ENCODE measurements around the gene RPS19.
"Not testable (repeated sequence)": the region's sequence is repeated elsewhere in the genome, so short reads cannot be mapped to it uniquely, and the experiment has no call there.

RPS19 gene

DNA sequence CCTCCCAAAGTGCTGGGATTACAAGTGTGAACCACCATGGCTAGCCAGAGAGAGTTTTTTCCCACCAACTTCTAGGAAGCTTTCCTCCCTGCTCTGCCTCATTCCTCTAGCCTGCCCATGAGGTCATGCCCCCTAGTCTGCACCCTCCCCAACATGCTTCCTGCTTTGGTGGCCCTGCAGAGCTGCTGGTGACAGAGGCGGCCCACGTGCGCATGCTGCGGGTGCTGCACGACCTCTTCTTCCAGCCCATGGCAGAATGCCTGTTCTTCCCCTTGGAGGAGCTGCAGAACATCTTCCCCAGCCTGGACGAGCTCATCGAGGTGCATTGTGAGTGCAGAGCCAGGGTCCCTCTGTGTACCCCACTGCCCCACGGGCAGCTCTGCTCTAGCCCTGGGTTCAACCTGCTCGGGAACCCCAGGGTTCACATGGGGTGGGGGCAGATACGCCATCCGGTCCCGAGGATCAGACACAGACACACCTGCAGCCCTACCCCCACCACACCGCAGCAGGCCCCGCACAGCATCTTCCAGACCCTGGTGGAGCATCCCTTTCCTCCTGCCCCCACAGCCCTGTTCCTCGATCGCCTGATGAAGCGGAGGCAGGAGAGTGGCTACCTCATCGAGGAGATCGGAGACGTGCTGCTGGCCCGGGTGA is 41.8 kb downstream of the RPS19 start:
- no peak for DNase-seq (ENCODE audit: low spot score)

DNA sequence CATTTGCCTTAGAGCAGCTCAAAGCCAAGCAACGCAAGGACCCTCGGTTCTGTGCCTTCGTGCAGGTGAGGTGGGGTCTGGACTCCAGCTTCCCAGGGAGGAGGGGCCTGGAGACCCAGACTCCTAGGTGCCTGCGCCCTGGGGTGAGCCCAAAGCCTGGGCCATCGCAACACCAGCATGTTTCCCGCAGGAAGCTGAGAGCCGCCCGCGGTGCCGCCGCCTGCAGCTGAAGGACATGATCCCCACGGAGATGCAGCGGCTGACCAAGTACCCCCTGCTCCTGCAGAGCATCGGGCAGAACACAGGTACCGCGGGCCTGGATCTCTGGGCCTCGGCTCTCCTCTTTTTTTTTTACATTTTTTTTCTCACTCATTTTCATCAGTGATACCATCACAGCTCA is 42.5 kb downstream of the RPS19 start:
- no peak for DNase-seq (ENCODE audit: low spot score)

DNA sequence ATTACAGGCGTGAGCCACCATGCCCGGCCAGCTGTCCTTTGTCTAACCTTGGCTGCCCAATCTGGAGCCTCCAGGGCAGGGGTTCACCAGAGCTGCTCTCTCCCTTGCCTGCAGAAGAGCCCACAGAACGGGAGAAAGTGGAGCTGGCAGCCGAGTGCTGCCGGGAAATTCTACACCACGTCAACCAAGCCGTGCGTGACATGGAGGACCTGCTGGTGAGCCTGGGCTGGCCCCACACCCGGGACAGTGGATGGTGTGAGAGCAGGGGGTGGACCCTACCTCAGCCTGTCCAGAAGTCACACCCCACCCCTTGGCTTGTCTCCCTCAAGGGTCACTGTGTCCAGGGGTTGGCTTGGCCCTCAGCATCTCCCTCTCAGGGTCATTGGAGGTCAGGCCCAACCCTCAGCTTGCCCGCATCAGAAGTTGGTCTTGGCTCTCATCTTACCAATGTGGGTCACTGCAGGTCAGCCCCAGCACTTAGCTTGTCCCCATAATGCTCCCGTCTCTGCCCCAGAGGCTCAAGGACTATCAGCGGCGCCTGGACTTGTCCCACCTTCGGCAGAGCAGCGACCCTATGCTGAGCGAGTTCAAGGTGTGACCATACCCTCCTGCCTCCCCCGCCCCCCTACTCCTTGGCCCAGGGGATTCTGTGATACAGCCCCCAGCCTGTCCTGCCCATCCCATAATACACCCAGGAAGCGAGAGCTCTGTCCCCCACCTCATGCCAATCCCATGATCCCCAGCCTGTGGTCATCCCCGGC is 43.3 kb downstream of the RPS19 start:
- no peak for DNase-seq (ENCODE audit: low spot score)

DNA sequence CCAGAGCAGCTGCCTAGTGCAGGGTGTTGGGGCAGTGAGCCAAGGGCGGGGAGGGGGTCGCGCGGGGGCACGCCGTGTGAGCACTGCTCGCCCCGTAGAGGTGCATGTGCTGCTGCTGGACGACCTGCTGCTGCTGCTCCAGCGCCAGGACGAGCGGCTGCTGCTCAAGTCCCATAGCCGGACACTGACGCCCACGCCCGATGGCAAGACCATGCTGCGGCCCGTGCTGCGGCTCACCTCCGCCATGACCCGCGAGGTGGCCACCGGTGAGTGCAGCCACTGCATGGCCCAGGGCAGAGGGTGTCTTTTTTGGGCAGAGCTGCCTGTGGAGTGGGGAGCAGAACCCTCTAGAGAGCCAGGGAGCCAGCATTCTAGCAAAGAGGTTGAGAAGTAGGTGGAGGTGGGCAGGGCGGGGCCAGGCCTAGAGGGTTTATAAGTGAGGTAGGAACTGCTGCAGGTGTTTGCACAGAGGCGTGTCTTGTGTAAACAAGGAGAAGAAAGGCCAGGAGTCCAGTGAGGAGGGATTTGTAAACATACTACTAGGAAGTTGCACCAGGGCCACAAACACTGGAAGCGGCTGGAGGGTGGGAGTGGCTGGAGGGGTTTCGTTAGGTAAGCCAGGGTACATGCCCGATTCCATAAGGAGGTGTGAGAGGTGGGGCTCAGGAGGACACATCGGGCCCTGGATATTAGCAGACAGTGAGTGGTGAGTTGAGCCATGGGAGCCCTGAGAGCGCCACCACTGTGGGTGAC is 44.2 kb downstream of the RPS19 start:
- no peak for DNase-seq (ENCODE audit: low spot score)

DNA sequence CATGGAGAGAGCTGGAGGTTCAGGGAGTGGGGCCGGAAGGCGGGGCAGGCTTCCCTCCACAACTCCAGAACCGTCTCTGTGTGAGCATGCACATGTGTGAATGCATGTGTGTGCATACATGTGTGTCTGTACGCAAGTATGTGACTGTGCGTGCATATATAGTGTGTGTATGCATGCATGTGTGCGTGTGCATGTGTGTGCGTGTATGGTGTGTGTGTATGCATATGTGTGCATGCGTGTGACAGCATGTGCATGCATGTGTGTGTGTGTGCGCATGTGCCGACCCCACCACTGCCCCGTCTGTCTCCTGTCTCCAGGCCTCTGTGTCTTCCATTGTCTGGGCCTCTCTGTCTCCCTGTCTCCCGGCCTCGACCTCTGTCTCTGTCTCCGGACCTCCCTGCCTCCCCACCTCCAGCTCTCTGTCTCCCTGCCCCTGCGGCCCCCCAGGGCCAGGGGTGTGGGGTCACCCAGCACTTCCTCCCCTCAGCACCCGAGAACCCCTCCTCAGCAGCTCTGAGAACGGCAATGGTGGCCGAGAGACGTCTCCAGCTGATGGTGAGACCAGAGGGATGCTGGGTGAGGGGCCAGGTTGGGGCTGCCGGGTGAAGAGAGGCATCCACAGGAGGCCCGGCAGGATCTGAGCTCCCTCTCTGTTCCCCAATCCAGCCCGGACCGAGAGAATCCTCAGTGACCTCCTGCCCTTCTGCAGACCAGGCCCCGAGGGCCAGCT is 45.4 kb downstream of the RPS19 start:
- DNase-seq (ENCODE audit: low spot score) = no peak

DNA sequence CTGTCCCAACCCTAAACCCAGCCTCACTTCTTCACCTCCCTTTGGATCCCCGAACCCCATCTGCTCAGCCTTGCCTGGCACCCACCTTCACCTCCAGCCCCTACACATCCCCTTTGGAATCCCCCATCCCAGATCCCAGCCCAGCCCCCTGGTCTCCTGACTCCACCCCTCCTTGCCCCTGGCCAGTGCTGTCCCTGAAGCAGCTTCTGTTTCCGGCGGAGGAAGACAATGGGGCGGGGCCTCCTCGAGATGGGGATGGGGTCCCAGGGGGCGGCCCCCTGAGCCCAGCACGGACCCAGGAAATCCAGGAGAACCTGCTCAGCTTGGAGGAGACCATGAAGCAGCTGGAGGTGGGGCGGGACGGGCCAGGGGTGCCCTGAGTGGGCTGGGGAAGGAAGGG is 46.2 kb downstream of the RPS19 start:
- DNase-seq (ENCODE audit: low spot score) = no peak

DNA sequence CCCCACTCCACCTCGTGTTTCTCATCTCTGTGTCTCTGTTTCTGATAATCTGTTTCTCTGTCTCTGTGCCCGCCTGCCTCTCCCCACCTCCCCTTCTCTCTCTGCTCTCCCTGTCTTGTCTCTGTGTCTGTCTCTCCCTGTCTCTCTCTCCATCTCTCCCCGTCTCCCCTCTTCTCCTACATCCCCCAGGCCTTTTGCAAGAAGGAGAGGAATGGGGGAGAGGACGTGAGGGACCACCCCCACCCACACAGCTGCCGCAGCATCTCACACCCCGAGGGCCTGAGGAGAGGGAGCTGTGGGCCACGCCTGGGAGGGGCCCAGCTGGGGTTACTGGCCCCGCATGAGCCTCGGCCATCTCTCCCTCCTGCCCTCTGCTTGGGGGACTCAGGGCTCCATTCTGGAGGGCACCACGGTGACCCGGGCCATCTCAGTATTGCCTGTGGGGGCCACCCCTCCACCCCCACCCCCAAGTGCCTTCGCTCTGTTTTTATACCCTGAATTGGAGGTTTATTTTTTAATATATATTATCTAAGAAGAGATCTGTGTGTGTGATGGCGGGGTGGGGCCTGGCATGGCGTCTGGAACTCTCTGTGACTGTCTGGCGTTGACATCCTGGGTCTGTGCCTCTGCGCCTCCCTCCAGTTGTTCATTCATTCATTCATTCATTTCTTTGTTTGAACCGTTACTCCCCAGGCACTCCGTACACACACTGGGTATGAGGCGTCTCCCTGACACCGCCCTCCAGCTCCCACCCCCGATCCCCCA is 47.0 kb downstream of the RPS19 start:
- no peak for DNase-seq (ENCODE audit: low spot score)

DNA sequence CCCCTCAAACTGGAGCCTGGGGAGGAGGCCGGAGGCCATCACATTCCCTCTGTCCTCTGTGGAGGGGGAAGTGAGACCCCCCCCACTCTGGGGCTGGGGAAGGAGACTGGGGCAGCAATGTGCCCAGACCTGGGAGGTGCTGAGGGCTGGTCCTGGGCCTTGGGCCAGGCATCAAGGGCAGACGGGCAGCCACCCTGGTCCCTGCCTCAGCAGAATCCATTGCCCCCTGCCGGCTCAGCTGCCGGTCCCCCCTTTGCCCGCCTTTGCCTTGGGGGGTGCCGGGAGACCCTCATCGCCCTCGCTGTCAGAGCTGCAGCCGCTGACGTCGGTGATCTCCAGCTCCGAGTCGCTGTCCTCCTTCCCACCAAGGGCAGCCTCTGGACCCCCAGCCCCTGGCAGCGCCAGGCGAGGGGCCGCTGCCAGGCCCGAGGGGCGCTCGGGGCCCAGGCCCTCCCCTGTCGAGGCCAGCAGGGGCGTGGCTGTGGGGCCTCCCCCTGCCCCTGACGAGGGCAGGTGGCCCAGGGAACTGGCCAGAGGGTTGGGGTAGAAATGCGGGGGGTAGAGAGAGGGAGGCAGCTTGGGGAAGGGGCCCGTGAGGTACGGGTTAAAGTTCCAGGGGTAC is 48.0 kb downstream of the RPS19 start:
- DNase-seq (ENCODE audit: low spot score) = no peak

DNA sequence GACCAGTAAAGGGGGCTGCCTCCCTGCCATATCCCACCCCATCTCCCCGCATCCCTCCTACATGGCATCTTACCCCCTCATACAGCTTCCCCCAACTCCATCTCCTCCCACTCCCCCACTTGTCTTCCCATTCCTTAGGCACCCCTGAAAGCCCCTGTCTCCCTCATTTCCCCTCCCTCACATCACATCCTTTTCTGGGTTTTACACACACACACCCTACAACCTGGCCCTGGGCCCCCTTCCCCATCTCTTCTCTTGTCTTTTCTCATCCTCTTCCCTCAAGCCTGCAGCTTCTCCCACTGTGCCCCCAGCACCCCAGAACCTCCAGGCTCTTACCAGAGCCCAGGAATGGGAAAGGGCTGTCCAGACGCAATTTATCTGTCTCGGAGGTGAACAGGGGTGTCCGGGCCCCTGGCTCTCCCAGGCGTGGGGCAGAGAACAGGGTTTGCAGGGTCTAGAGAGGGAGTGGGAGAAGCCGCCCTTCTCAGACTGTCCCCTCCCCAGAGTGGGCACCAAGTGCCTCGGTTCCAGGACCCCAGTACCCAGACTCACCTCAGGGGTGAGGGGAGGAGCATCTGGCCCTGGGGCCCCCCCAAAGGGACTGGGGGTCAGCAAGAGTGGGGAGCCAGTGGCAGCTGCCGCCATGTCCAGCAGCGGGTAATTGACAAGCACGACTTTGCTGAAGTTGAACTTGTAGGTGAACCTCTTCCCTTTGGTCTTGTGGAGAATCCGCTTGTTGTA is 48.8 kb downstream of the RPS19 start:
- DNase-seq (ENCODE audit: low spot score) = no peak

DNA sequence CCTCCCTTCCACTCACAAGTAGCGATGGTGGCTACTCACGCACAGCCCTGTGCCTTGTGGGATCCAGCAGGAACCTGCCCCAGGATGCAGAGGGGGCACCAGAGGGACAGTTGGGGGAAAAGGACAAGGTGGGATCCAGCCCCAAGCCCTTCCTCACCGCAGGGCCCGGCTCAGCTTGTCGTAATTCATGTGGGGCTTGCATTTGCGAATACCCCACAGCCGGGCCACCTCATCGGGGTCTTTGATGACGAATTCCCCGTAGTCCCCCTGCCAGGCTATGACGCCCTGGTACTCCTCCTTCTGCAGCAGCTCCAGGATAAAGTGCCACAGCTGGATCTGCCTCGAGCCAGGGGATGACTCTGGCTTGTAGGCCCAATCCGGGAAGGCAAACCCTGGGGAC is 49.7 kb downstream of the RPS19 start:
- DNase-seq (ENCODE audit: low spot score) = no peak

DNA sequence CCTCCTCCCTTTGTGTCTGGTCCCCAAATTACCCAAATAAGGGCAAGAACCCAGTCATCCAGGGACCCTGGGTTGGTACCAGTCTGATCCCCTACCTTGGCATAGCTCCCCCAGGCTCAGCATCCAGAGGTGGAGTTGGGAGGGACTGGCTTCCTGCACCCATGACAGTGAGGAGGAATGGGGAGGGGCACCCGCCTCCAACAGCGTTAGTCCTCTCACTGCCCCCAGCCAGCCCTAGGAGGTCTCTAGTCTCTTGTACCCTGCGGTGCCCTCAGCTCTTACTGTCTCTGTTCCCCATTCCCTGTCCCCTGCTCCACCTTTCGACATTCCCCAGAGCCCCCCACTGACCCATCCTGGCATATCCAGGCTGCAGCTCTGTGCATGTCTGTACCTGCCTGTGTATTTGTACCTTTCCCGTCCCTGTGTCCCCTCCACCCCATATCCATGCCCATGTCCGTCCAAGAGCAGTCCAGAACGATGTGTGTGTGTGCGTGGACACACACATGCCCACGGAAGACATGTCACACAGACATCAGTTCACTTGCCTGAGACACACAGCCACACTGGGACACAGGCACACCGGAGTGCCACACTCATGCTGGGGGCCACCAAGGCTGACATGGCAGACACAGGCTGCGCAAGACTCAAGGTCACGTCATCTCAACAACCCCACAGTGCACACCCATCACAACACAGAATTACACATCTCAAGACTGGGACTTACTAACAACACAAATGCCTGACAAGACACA is 50.4 kb downstream of the RPS19 start:
- no peak for DNase-seq (ENCODE audit: low spot score)

DNA sequence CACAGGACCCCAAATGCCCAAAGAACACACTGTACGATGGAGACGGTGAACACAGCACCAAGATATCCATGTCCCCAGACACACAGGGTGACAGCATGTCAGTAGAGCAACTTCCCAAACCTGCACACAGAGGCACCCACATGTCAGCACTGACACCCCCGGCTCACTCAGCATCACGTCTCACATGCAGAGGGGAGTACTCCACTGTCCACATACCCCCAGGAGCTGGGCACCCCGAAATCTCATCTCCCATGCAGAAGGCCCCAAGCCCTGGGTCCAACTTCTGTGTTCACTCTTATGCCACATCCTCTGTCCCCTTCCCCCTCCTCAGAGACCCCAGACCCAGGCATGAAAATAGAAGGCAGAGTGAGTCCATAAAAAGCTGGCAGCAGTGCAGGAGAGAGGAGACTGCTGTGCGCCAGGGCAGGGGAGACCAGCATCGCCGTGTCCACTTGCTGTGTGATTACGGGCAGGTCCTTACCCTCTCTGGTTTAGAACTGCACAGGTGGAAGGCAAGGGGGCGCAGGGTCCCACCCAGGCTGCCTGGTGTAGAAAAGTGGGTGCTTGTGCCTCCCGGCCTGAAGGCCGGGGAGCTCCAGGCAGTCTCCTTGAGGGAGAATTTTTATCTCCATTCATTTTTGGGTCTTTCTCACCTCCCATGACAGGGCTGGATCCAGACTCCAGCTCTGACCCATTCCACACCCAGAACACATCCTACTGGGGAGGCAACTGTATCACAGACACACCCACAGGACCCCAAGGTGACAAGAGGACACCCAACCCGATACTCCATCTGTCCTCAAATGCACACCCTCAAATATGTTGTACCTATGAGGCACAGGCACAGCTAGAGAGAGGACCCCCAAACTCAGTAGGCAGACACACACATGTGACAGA is 51.2 kb downstream of the RPS19 start:
- no peak for DNase-seq (ENCODE audit: low spot score)

DNA sequence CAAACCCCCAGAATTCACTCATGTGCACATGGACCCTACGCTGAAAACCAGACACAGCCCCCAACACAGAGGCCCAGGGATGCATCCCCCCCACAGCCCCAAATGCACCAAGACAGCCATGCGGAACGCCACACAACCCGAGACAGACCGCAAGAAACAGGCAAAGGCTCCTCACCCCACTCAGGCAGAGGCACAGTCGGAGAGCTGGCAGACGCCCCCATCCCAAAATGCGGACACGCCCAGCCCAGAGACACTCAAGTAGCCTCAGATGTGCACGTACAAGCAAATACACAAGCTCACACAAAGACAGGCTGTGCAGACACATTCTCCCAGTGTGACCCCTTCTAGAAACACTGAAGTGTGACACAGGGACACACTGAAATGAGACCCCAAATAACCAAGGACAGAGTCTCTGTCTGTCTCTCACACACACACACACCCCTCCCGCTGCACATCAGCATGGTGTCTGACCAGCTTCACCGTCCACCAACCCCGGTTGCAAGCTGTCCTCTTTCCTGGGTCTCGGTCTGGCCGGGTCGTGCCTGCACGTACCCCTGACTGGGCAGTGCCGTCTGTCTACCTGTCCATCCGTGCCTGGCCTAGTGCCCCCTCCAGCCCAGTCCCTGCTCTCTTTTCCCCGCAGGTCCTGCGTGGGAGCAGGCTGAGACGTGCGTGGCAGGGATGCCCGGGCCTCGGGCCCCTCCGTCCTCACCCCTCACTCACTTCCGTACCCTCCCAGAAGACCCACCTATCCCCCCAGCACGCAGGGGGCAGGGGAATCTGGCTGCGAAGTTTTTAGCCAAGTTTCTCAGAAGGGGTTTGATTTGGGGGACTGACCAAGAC is 52.1 kb downstream of the RPS19 start:
- DNase-seq (ENCODE audit: low spot score) = no peak

DNA sequence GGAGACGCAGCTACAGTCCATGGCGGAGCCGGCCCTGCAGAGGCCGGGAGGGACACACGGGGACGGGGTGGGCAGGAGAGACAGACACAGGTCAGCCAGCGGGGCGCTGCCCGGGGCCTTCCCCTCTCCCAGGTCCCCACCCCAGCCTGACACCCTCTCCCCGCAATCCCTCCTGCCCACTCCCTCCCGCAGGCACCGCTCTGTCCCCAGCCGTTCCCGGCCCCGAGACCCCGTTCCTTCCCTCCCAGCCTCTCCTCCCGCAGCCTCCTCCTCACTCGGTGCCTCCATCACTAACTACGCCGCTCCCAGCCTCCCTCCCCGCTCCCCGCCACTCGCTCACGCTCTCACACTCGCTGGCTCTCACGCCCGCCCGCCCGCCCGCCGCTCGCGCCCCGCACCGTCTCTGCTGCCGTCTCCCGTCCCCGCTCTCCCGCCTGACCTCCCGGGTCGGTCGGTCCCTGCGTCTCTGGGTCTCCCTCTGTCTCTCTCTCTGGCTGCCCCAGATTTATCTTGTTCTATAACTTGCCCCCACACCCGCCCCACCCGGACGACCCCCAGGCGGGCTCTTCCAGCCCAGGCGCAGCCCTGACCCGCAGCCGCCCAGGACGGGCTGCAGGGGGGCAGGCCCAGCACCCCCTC is 53.0 kb downstream of the RPS19 start:
- DNase-seq (ENCODE audit: low spot score) = no peak

DNA sequence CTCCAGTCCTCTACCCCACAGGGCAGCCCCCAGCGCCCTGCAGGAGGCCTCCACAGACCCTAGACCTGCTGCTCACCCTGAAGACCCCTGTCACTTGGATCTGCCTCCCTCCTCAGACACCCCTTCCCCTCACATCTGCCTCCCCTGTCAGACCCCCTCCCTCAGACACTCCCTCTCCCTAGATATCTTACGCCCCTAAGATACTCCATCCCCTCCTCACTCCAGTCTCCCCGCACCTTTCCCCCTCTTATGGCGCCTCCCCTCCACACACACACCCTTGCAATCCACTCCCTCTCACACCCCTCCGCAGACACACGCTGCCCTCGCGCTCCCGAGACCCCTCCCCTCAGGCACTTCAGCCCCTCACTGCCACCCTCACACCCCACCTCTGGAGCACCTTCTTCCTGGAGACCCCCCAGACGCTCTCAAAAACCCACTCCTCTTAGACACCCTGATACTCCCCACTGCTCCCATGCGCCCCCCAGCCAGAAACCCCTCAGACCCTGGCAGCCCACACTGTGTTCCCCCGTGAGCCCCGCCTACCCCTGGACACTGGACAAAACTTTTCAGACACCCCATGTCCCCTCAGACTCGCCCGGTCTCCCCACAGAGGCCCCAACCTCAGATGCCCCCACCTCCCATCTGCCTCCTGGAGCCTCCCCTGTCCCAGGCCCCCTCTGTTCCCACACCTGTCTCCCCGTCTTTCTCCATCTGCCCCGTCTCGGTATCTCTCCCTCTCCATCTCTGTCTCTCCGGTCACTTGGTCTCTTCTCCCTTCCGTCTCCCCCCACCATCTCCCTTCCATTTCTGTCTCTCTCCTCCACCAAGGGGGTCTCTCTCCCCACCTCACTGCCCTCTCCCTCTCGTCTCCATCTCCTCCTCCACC is 53.7 kb downstream of the RPS19 start:
- no peak for DNase-seq (ENCODE audit: low spot score)

DNA sequence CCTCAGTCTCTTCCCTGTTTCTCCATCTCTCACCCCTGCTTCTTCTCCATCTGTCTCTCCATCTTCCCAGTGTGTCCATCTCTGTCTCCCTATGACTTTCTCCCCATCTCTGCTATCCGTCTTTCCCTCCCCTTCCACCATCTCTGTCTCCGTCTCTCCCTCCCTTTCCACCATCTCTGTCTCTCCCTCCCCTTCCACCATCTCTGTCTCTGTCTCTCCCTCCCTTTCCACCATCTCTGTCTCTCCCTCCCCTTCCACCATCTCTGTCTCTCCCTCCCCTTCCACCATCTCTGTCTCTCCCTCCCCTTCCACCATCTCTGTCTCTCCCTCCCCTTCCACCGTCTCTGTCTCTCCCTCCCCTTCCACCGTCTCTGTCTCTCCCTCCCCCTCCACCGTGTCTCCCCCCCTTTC is 54.4 kb downstream of the RPS19 start:
- not testable (repeated sequence) for DNase-seq (ENCODE audit: low spot score)

Measured in left forelimb (tissue), 1 donor.